ENCODE results near the gene CLDN7.

DNA sequence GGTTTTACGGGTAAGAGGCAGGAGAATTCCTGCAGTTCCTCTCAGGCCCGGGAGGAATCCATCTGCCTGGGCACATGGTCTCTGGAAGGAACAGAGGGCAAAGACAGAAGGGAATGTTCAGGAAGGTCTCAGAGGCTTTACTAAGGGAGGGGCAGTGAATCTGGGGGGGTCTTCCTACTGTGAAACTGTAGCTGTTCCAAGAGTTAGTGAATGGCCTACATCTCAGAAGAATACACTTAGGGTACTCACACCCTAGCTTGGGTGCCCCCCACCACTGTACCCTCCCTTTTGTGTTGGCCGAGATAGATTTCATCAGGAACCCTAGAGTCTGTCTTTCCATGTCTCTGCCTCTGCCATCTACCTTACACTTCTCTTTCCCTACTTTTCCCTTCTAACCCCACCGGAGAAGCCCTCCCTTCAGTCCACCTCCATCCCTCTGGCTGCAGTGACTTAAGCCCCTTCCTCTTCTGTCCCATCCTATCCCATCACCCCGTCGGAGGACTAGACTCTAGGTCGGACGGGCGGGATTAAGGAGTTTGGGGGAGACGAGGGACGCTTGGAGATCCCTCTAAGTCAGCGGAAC lies 43.0 kb downstream of the CLDN7 start:
- TF ChIP-seq, protein P1, sequence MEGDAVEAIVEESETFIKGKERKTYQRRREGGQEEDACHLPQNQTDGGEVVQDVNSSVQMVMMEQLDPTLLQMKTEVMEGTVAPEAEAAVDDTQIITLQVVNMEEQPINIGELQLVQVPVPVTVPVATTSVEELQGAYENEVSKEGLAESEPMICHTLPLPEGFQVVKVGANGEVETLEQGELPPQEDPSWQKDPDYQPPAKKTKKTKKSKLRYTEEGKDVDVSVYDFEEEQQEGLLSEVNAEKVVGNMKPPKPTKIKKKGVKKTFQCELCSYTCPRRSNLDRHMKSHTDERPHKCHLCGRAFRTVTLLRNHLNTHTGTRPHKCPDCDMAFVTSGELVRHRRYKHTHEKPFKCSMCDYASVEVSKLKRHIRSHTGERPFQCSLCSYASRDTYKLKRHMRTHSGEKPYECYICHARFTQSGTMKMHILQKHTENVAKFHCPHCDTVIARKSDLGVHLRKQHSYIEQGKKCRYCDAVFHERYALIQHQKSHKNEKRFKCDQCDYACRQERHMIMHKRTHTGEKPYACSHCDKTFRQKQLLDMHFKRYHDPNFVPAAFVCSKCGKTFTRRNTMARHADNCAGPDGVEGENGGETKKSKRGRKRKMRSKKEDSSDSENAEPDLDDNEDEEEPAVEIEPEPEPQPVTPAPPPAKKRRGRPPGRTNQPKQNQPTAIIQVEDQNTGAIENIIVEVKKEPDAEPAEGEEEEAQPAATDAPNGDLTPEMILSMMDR (IDR thresholded peaks at IDR 0.05) = peak in 1 of 6 experiments; percentile 3
- no peak for TF ChIP-seq POLR2A (IDR thresholded peaks at IDR 0.05)

All from thyroid gland (tissue), 4 donors.